GM18907 (cell line): ENCODE measurements around the gene SCAMP2.

ENCODE experiments used
- ATAC-seq: cut with Tn5 transposase; IDR thresholded peaks from one replicate; pipeline ENCODE4 v1.9.1; 2021; ENCODE audit warnings: mild to moderate bottlenecking, moderate library complexity; ENCODE audit not compliant: unreplicated experiment

Gene SCAMP2

DNA sequence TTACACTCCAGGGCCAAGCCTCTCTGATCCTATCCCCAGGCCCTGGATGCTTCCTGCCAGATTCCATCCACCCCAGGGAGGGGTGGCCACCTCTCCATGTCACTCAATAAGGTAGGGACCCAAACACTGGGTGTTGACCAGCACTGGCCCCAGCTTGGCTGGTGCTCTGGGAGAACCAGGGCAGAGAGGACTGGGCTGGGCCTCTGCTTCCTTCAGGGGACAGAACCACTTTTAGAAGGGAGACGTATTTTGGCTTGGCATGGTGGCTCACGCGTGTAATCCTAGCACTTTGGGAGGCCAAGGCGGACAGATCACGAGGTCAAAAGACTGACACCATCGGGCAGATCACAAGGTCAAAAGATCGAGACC is 51.4 kb downstream of the SCAMP2 start:
- ATAC-seq = no peak

GRCh38 chr15:74821091-74821789 is 51.9 kb downstream of the SCAMP2 start:
- ATAC-seq = peak; percentile 72

GRCh38 chr15:74820056-74820455 is 53.1 kb downstream of the SCAMP2 start:
- ATAC-seq = no peak

- ATAC-seq = no peak
Observed at GRCh38 chr15:74817370-74817737, 55.8 kb downstream of the SCAMP2 start.

- no peak for ATAC-seq
Observed at GRCh38 chr15:74816624-74817369, 56.4 kb downstream of the SCAMP2 start.

DNA sequence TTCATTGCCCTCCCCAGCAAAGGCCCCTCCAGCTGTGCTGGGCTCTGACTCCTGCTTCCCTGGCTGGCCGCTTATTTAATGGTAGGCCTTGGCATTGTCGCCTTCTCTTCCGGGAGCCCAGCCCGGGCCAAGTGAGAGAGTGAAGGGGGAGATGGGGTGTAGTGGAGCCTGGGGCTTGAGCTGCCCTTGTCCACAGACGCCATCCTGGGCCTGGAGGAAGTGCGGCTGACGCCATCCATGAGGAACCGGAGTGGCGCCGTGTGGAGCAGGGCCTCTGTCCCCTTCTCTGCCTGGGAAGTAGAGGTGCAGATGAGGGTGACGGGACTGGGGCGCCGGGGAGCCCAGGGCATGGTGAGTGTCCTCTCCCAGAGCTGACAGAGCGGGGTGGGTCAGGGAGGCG is 57.2 kb downstream of the SCAMP2 start:
- no peak for ATAC-seq

- no peak for ATAC-seq
Observed at GRCh38 chr15:74815121-74815934, 57.8 kb downstream of the SCAMP2 start.

GRCh38 chr15:74812533-74812932 is 60.6 kb downstream of the SCAMP2 start, which contains the start of gene LMAN1L:
Gene LMAN1L, plus strand, starts transcription at chr15:74812835. Its CDS starts 20 bp downstream, at chr15:74812855.
- ATAC-seq = no peak

GRCh38 chr15:74809956-74810355 is 63.2 kb downstream of the SCAMP2 start:
- ATAC-seq = no peak

- no peak for ATAC-seq
Observed at GRCh38 chr15:74809242-74809641, 63.9 kb downstream of the SCAMP2 start.

- ATAC-seq = no peak
Observed at GRCh38 chr15:74808840-74809229, 64.3 kb downstream of the SCAMP2 start.

DNA sequence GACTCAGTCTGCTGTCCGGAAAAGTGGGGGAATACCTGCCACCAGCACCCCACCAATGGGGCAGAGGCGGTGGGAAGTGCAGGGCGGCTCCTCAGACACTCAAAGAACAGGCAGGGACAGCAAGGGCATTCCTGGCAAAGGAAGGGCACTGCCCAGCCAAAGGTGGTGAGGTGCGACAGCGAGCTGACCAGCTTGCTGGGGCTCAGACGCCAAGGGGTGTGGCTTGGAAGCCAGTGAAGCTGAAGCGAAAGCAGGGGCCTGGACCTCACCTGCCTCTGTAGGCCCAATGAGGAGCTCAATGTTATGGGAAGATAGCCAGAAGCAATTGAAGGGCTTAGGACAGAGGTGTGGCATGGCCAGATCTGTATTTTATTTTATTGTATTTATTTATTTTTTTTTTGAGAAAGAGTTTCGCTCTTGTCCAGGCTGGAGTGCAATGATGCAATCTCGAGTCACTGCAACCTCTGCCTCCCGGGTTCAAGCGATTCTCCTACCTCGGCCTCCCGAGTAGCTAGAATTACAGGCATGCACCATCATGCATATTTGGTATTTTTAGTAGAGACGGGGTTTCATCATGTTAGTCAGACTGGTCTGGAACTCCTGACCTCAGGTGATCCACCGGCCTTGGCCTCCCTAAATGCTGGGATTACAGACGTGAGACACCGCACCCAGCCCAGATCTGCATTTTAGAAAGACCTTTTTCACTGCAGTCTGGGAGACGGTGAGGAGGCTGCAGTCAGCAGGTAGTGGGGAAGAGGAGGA is 64.9 kb downstream of the SCAMP2 start:
- ATAC-seq = no peak

DNA sequence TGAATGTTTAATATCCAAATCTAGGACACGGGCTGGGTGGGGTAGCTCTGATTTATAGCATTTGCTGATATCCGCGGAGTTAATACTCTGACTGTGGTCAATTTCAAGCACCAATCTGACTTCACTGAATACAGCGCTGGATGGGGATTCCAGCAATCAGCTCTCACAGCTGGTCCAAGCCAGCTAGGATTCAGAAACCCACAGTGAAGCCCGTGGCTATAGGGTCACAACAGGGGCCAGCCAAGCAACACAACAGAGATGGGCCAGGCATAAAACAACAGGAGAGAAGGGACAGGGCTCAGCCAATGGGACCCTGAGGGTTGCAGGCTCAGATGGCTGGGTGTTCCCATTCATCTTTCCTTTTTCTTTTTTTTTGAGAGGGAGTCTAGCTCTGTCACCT is 65.9 kb downstream of the SCAMP2 start:
- ATAC-seq = no peak

GRCh38 chr15:74804935-74805334 is 68.2 kb downstream of the SCAMP2 start:
- ATAC-seq = no peak

DNA sequence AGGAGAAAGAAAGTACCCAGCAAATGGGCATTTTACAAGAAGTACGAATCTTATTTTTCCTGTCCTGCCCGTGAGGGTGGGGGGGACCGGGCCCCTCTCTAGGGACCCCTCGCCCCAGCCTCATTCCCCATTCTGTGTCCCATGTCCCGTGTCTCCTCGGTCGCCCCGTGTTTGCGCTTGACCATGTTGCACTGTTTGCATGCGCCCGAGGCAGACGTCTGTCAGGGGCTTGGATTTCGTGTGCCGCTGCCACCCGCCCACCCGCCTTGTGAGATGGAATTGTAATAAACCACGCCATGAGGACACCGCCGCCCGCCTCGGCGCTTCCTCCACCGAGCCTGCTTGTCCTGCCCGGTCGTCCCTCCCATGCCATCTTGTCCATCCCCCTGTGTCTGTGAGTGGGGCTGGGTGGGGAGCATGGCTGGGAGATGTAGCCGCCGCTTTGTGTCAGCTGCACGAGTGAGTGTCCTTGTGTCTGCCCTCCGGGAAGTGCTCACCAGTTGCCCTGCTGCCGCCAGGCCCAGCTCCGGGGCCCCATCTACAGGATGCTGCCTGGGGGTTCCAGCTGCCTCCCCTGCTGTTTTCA is 70.2 kb downstream of the SCAMP2 start:
- no peak for ATAC-seq

DNA sequence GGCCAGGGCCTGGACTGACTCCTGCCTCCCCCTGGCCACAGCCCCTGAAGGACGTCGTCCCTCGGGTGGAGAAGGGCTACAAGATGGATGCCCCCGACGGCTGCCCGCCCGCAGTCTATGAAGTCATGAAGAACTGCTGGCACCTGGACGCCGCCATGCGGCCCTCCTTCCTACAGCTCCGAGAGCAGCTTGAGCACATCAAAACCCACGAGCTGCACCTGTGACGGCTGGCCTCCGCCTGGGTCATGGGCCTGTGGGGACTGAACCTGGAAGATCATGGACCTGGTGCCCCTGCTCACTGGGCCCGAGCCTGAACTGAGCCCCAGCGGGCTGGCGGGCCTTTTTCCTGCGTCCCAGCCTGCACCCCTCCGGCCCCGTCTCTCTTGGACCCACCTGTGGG is 70.9 kb downstream of the SCAMP2 start:
- ATAC-seq = no peak

DNA sequence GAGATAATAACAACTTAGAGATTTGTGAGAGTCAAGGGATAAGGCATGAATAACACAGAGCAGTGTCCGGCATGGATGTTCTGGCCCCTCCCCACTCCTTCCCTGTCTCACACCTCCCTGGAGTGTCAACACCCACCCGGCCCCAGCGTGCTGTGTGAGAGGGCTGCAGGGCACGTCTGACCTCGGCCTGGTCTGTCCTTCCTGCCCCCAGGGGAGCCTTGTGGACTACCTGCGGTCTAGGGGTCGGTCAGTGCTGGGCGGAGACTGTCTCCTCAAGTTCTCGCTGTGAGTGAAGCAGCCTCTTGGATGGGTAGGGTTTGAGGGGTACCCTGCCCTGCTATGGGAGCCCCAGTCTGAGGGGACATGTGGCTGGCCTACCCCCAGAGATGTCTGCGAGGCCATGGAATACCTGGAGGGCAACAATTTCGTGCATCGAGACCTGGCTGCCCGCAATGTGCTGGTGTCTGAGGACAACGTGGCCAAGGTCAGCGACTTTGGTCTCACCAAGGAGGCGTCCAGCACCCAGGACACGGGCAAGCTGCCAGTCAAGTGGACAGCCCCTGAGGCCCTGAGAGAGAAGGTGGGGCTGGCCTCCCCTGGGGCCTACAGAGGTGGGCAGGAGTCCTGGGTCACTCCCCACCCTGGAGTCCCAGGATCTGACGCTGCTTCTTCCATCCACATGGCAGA is 71.7 kb downstream of the SCAMP2 start:
- ATAC-seq = no peak

DNA sequence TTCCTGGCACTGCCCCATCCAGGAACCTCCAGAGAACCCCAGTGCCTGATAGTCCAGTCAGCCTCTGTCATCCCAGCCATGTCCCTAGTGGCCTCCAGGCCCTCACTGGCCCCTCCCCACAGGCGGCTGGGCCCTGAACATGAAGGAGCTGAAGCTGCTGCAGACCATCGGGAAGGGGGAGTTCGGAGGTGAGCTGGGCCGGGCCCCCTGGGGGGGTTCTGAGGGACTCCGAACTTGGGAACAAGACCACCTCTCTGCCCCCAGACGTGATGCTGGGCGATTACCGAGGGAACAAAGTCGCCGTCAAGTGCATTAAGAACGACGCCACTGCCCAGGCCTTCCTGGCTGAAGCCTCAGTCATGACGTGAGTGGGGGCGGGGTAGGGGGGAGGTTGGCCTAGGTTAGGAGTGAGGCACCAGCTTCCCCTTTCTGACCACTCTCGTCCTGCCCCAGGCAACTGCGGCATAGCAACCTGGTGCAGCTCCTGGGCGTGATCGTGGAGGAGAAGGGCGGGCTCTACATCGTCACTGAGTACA is 72.5 kb downstream of the SCAMP2 start:
- ATAC-seq = no peak

DNA sequence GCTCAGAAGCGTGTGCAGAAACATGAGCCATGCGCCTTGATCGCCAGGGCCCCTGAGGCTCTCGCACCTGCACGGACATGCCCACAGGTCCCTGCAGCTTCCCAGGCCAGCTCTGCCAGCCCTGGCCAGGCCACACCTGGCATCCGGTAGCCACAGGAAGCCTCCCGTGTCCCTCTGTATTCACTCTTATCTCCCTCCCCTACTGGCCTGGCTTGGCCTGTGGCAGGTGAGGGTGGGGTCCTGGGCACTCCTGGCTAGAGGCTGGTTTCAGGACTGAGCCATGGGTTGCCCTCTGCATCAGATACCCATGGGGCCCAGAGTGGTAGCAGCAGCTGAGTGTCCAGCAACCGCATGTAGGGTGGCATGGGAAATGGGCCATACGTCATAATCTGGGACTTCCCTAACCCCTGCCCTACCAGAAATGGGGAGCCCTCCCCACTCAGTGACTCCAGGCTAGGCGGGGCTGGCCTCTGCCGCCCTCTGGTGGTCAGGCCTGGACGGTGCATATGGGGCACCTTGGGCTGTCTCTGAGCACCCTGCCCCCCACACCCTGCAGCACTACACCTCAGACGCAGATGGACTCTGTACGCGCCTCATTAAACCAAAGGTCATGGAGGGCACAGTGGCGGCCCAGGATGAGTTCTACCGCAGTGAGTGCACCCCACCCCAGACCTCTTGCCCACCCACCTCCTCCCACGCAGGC is 73.2 kb downstream of the SCAMP2 start:
- ATAC-seq = peak; percentile 75
